K562 (cell line): ENCODE measurements around the gene SAP25. TPM values are rescaled to one million over a fixed set of nuclear protein-coding genes. Genes with fewer than 3 reads are reported as not detected.

Experiments used
- ATF1 ChIP-seq, 2 experiments: fragments of 450-650 bp in 1 of 2; IDR thresholded peaks; 2 replicates each; pipeline ENCODE4 v1.6.1; 2016; ENCODE audit warnings: missing compliant biosample characterization in 1 of 2, missing genetic modification characterization in 1 of 2
- CC2D1A ChIP-seq: fragments of 450-650 bp; IDR thresholded peaks from 2 replicates; pipeline ENCODE4 v1.6.1; 2017; ENCODE audit warnings: mild to moderate bottlenecking
- CXXC5 ChIP-seq: fragments of 250-450 bp; sonication (Bioruptor Pico); IDR thresholded peaks from 2 replicates; pipeline ENCODE4 v1.8.0; 2022; ENCODE audit warnings: inconsistent platforms, mild to moderate bottlenecking, moderate library complexity
- DLX4 ChIP-seq: fragments of 250-450 bp; sonication (Bioruptor Pico); IDR thresholded peaks from 2 replicates; pipeline ENCODE4 v1.6.1; 2021; ENCODE audit warnings: mild to moderate bottlenecking
- HOXB6 ChIP-seq: fragments of 250-450 bp; sonication (Bioruptor Pico); IDR thresholded peaks from 2 replicates; pipeline ENCODE4 v1.5.1; 2022; ENCODE audit warnings: mild to moderate bottlenecking, borderline replicate concordance
- KAT2B ChIP-seq: IDR thresholded peaks from one replicate; pipeline ENCODE4 v1.6.1; 2012; ENCODE audit warnings: low read depth, mild to moderate bottlenecking, control low read depth, inconsistent platforms, low read length, moderate library complexity
- NCOR1 ChIP-seq: fragments of 450-650 bp; IDR thresholded peaks from 2 replicates; pipeline ENCODE4 v1.6.1; 2016; ENCODE audit warnings: mild to moderate bottlenecking, moderate library complexity
- SNRNP70 ChIP-seq: fragments of 200-400 bp; formaldehyde crosslinking; optimal IDR thresholded peaks from 2 replicates; pipeline ENCODE3; 2017; ENCODE audit warnings: low read depth, low read length
- TAL1 ChIP-seq: fragments of 450-650 bp; IDR thresholded peaks from 2 replicates; pipeline ENCODE4 v1.6.1; 2016; ENCODE audit warnings: mild to moderate bottlenecking
- TBL1XR1 ChIP-seq, 2 experiments: IDR thresholded peaks; 2 replicates each; pipeline ENCODE4 v1.6.1; 2012; ENCODE audit warnings: improper control_type of control experiment in 2 of 2, low read length in 2 of 2, mild to moderate bottlenecking in 1 of 2
- TFE3 ChIP-seq: fragments of 450-650 bp; formaldehyde crosslinking; IDR thresholded peaks from 2 replicates; pipeline ENCODE4 v1.4.0; 2020; ENCODE audit warnings: mild to moderate bottlenecking, mixed read lengths
- ZNF12 ChIP-seq: sonication (generic); formaldehyde crosslinking; IDR thresholded peaks from 2 replicates; pipeline ENCODE4 v1.4.0; 2020; ENCODE audit warnings: mild to moderate bottlenecking, missing genetic modification reagents
- ZNF165 ChIP-seq: fragments of 250-450 bp; sonication (Bioruptor Pico); IDR thresholded peaks from 2 replicates; pipeline ENCODE4 v1.4.0; 2020; ENCODE audit warnings: borderline replicate concordance
- ZNF436 ChIP-seq: fragments of 250-450, 450-650 bp; sonication (Bioruptor Pico); formaldehyde crosslinking; IDR thresholded peaks from 2 replicates; pipeline ENCODE4 v1.7.0; 2020; ENCODE audit warnings: mild to moderate bottlenecking
- polyA plus RNA-seq, 8 experiments: library from polyadenylated mRNA; depleted of rRNA in 4 of 8; stranded (reverse) in 5 of 8; unstranded in 3 of 8; fragments of >200 nt; fragmentation: Nextera tagmentation in 2 of 8; fragmentation: Illumina TruSeq in 1 of 8; extraction: Ambion mirVana in 2 of 8; extraction: Trizol in 1 of 8; gene quantifications; 2 replicates each; pipeline versions ENCODE4 v1.2.1 to v1.2.3, GENCODE V29; 2011 to 2014; ENCODE audit warnings: inconsistent platforms in 1 of 8, missing spikeins in 1 of 8
- total RNA-seq, 7 experiments: library from RNA; depleted of rRNA in 6 of 7; stranded (reverse); fragments of >200 nt in 6 of 7; fragmentation: Illumina TruSeq in 2 of 7; extraction: Trizol in 2 of 7; gene quantifications; 2 replicates each; pipeline versions ENCODE4 v1.2.1 to v1.2.3, GENCODE V29; 2011 to 2021; ENCODE audit warnings: low replicate concordance in 1 of 7
- TF ChIP-seq, protein P1 (sequence below): sonication (generic); formaldehyde crosslinking; IDR thresholded peaks from 2 replicates; pipeline ENCODE4 v1.8.0; 2023; ENCODE audit warnings: missing genetic modification reagents, mild to moderate bottlenecking, borderline replicate concordance
- TF ChIP-seq, protein P2 (sequence below): fragments of 250-450 bp; sonication (Bioruptor Pico); IDR thresholded peaks from 2 replicates; pipeline ENCODE4 v1.9.0; 2021; ENCODE audit warnings: mild to moderate bottlenecking

SAP25 gene
- total and polyA plus RNA-seq, 9 of the 15 experiments (the other 6 are each of a cell fraction or from before 2014, with no cell fraction given) = 0.13 to 5.3 (median 0.78) TPM; not detected in 1

- TF ChIP-seq, protein P1, sequence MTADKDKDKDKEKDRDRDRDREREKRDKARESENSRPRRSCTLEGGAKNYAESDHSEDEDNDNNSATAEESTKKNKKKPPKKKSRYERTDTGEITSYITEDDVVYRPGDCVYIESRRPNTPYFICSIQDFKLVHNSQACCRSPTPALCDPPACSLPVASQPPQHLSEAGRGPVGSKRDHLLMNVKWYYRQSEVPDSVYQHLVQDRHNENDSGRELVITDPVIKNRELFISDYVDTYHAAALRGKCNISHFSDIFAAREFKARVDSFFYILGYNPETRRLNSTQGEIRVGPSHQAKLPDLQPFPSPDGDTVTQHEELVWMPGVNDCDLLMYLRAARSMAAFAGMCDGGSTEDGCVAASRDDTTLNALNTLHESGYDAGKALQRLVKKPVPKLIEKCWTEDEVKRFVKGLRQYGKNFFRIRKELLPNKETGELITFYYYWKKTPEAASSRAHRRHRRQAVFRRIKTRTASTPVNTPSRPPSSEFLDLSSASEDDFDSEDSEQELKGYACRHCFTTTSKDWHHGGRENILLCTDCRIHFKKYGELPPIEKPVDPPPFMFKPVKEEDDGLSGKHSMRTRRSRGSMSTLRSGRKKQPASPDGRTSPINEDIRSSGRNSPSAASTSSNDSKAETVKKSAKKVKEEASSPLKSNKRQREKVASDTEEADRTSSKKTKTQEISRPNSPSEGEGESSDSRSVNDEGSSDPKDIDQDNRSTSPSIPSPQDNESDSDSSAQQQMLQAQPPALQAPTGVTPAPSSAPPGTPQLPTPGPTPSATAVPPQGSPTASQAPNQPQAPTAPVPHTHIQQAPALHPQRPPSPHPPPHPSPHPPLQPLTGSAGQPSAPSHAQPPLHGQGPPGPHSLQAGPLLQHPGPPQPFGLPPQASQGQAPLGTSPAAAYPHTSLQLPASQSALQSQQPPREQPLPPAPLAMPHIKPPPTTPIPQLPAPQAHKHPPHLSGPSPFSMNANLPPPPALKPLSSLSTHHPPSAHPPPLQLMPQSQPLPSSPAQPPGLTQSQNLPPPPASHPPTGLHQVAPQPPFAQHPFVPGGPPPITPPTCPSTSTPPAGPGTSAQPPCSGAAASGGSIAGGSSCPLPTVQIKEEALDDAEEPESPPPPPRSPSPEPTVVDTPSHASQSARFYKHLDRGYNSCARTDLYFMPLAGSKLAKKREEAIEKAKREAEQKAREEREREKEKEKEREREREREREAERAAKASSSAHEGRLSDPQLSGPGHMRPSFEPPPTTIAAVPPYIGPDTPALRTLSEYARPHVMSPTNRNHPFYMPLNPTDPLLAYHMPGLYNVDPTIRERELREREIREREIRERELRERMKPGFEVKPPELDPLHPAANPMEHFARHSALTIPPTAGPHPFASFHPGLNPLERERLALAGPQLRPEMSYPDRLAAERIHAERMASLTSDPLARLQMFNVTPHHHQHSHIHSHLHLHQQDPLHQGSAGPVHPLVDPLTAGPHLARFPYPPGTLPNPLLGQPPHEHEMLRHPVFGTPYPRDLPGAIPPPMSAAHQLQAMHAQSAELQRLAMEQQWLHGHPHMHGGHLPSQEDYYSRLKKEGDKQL (CRISPR knock-in tag) = no peak
- TF ChIP-seq CXXC5 (CRISPR knock-in tag) = peak; percentile 89
- 0 out of 2 replicates have a peak, but pooled peaks have one; percentile 60 for TF ChIP-seq ZNF12 (CRISPR knock-in tag)
- no peak for TF ChIP-seq ZNF165 (CRISPR knock-in tag)
- TF ChIP-seq ATF1 (CRISPR knock-in tag; IDR thresholded peaks at IDR 0.05) = no peak
- peak; percentile 52; the same call in 1 of the 2 replicates for TF ChIP-seq ATF1 (tag; IDR thresholded peaks at IDR 0.05)
- TF ChIP-seq, protein P2, sequence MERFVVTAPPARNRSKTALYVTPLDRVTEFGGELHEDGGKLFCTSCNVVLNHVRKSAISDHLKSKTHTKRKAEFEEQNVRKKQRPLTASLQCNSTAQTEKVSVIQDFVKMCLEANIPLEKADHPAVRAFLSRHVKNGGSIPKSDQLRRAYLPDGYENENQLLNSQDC = no peak
- TF ChIP-seq TBL1XR1 (IDR thresholded peaks at IDR 0.05; ENCODE audit: low read length in 2 of 2) = no peak; a peak in 1 of 4 replicates
- peak; percentile 79 for TF ChIP-seq CC2D1A
- TF ChIP-seq HOXB6 (CRISPR knock-in tag) = no peak
- TF ChIP-seq SNRNP70 = no peak
- TF ChIP-seq ZNF436 (CRISPR knock-in tag) = no peak
- no peak for TF ChIP-seq NCOR1
- no peak for TF ChIP-seq DLX4 (CRISPR knock-in tag)
- TF ChIP-seq TAL1 = peak; percentile 15; the same call in 1 of the 2 replicates
- TF ChIP-seq TFE3 (CRISPR knock-in tag) = no peak
- TF ChIP-seq KAT2B = no peak
Measured at GRCh38 chr7:100604028-100604975, 30.6 kb upstream of the SAP25 start (continued).
